ENCODE data around the gene ITSN1. TPM values are rescaled to one million over a fixed set of nuclear protein-coding genes. Genes with fewer than 3 reads are reported as not detected.
"Not testable (repeated sequence)": the region's sequence is repeated elsewhere in the genome, so short reads cannot be mapped to it uniquely, and the experiment has no call there.

ITSN1 gene
- total RNA-seq = 10 to 100 TPM; 15.0 to 47.5 TPM

GRCh38 chr21:33642027-33642895, at the start of gene ITSN1:
TSS of gene ITSN1 (plus strand) at chr21:33642501. CDS start at chr21:33718829, 76,328 bp downstream.
- Histone ChIP-seq H3K9me3 (no peaks in the 10 kb centered on the region), H3K27ac (peak within 1 kb of the TSS; percentile 88 to 95 (median 88)), H3K36me3 (replicated peaks in 1 of 2; ENCODE audit: insufficient read depth in 1 of 2, low read depth in 2 of 2) (no peaks in the 10 kb centered on the region), H3K27me3 (no peaks in the 10 kb centered on the region), H3K4me3 (peak within 1 kb of the TSS; percentile 44 to 80), H3K4me1 (peaks cover 20% of the 10 kb centered on the region)
- WGBS, 2 donors = 0% methylated on average over 34 to 54 of the region's 71 CpGs
- DNase-seq (peak; percentile 99), ATAC-seq (peak; percentile 91)
- intact Hi-C loops (cut with DNase I) = no loop called here
- TF ChIP-seq CTCF (IDR thresholded peaks at IDR 0.05) = peak in 1 of 7 experiments; percentile 4
- peak; percentile 49 to 93 (median 86) for TF ChIP-seq POLR2A (IDR thresholded peaks at IDR 0.05)

GRCh38 chr21:33598051-33598450, 44.2 kb upstream of the ITSN1 start:
- intact Hi-C loops (cut with DNase I) = no loop called here
- Histone ChIP-seq H3K4me1 (no peaks in the 10 kb centered on the region), H3K27ac (no peak overlapping the region), H3K27me3 (no peaks in the 10 kb centered on the region), H3K36me3 (replicated peaks in 1 of 2; ENCODE audit: insufficient read depth in 1 of 2, low read depth in 2 of 2) (peaks cover 0 to 15% of the 10 kb centered on the region in 2 donors), H3K9me3 (no peaks in the 10 kb centered on the region), H3K4me3 (no peak overlapping the region)
- WGBS, 2 donors = 81 to 89% methylated on average over 1 of the region's 1 CpG
- ATAC-seq = no peak
- TF ChIP-seq POLR2A (IDR thresholded peaks at IDR 0.05) (no peak), CTCF (IDR thresholded peaks at IDR 0.05) (no peak)
- DNase-seq = no peak

GRCh38 chr21:33608559-33608958, 33.7 kb upstream of the ITSN1 start:
- no peak for TF ChIP-seq POLR2A (IDR thresholded peaks at IDR 0.05)
- TF ChIP-seq CTCF (IDR thresholded peaks at IDR 0.05) = no peak
- no peaks in the 10 kb centered on the region for H3K9me3 ChIP-seq
- DNase-seq (no peak), ATAC-seq (no peak)
- no peaks in the 10 kb centered on the region for H3K4me1 ChIP-seq
- intact Hi-C loops (cut with DNase I) = no loop called here
- WGBS, 2 donors = 45 to 79% methylated on average over 1 of the region's 1 CpG
- H3K27ac ChIP-seq = no peak overlapping the region
- peaks cover 0 to 2% of the 10 kb centered on the region in 2 donors for H3K36me3 ChIP-seq (replicated peaks in 1 of 2; ENCODE audit: insufficient read depth in 1 of 2, low read depth in 2 of 2)
- no peak overlapping the region for H3K4me3 ChIP-seq
- H3K27me3 ChIP-seq = no peaks in the 10 kb centered on the region

GRCh38 chr21:33611006-33611744, 31.1 kb upstream of the ITSN1 start:
- H3K27ac ChIP-seq = no peak overlapping the region
- intact Hi-C loops (cut with DNase I) = no loop called here
- no peaks in the 10 kb centered on the region for H3K4me1 ChIP-seq
- H3K4me3 ChIP-seq = no peak overlapping the region
- no peak for TF ChIP-seq POLR2A (IDR thresholded peaks at IDR 0.05)
- TF ChIP-seq CTCF (IDR thresholded peaks at IDR 0.05) = no peak
- 92 to 94% methylated on average over 7 of the region's 7 CpGs for WGBS, 2 donors
- H3K9me3 ChIP-seq = no peaks in the 10 kb centered on the region
- DNase-seq (no peak), ATAC-seq (no peak)
- peaks cover 0 to 2% of the 10 kb centered on the region in 2 donors for H3K36me3 ChIP-seq (replicated peaks in 1 of 2; ENCODE audit: insufficient read depth in 1 of 2, low read depth in 2 of 2)
- no peaks in the 10 kb centered on the region for H3K27me3 ChIP-seq

GRCh38 chr21:33617565-33617964, 24.7 kb upstream of the ITSN1 start:
- 83 to 86% methylated on average over 11 of the region's 11 CpGs for WGBS, 2 donors
- not testable (repeated sequence) for ATAC-seq; H3K36me3 ChIP-seq (replicated peaks in 1 of 2; ENCODE audit: insufficient read depth in 1 of 2, low read depth in 2 of 2)

More at GRCh38 chr21:33617565-33617964, 24.7 kb upstream of the ITSN1 start:
- DNase-seq; H3K27ac ChIP-seq; H3K9me3 ChIP-seq; intact Hi-C loops (cut with DNase I); H3K4me3 ChIP-seq; H3K4me1 ChIP-seq; H3K27me3 ChIP-seq: not testable (repeated sequence)

Data from body of pancreas (tissue), 4 donors.